PC-9 (cell line): Measurements from ENCODE around the gene KREMEN1. TPM values are rescaled to one million over a fixed set of nuclear protein-coding genes. Genes with fewer than 3 reads are reported as not detected.

ENCODE experiments used
- BruUV-seq: library from RNA; stranded (reverse); fragments of 400-500 nt; replicated peaks from 2 replicates; lab custom pipeline; 2021; lab: Mats Ljungman, UMichigan
- CTCF ChIA-PET: fragments of 300-600 bp; sonication (Branson Sonifier 250); formaldehyde crosslinking; loops from one replicate; lab custom pipeline; 2022; ENCODE audit warnings: antibody characterized with exemption; lab: Charles Lee
- POLR2A ChIA-PET: fragments of 300-600 bp; sonication (Branson Sonifier 250); formaldehyde crosslinking; loops from one replicate; lab custom pipeline; 2022; ENCODE audit warnings: antibody characterized with exemption; ENCODE audit not compliant: unreplicated experiment; lab: Charles Lee
- DNase-seq, 2 experiments: peaks; one replicate each; pipeline versions ENCODE4 v3.0.0 to v3.0.0-alpha.2; 2015 to 2022; ENCODE audit warnings: mixed read lengths in 1 of 2
- H2AFZ ChIP-seq: fragments of 200-600 bp; sonication (generic); 2 replicates; pipeline ENCODE4 v1.8.1; 2017; ENCODE audit warnings: antibody characterized with exemption
- H3F3A ChIP-seq: fragments of 200-600 bp; sonication (generic); 2 replicates; pipeline ENCODE4 v1.8.1; 2017; ENCODE audit warnings: antibody characterized with exemption, mild to moderate bottlenecking, low read depth; ENCODE audit not compliant: insufficient read depth
- H3K27ac ChIP-seq: fragments of 200-600 bp; sonication (generic); 2 replicates; pipeline ENCODE4 v1.6.1; 2016; ENCODE audit warnings: mixed run types
- H3K27me3 ChIP-seq: fragments of 200-600 bp; sonication (generic); 2 replicates; pipeline ENCODE4 v1.6.1; 2016; ENCODE audit warnings: low read depth, mixed run types; ENCODE audit not compliant: insufficient read depth
- H3K36me3 ChIP-seq: fragments of 200-600 bp; sonication (generic); 2 replicates; pipeline ENCODE4 v1.6.1; 2016; ENCODE audit warnings: low read depth, mixed run types
- H3K4me1 ChIP-seq: fragments of 200-600 bp; sonication (generic); replicated peaks from 2 replicates; pipeline ENCODE4 v1.6.1; 2016; ENCODE audit warnings: mixed run types; ENCODE audit not compliant: insufficient read depth
- H3K4me2 ChIP-seq: fragments of 200-600 bp; sonication (generic); 2 replicates; pipeline ENCODE4 v1.6.1; 2017; ENCODE audit warnings: mixed run types
- H3K4me3 ChIP-seq: fragments of 200-600 bp; sonication (generic); 2 replicates; pipeline ENCODE4 v1.6.1; 2016; ENCODE audit warnings: mixed run types
- H3K79me2 ChIP-seq: fragments of 200-600 bp; sonication (generic); 2 replicates; pipeline ENCODE4 v1.6.1; 2017; ENCODE audit warnings: low read depth, mixed run types
- H3K9me2 ChIP-seq: fragments of 200-600 bp; sonication (generic); 2 replicates; pipeline ENCODE4 v1.8.1; 2017; ENCODE audit warnings: mild to moderate bottlenecking; ENCODE audit not compliant: insufficient read depth
- H3K9me3 ChIP-seq: fragments of 200-600 bp; sonication (generic); 2 replicates; pipeline ENCODE4 v1.8.1; 2016; ENCODE audit warnings: low read depth; ENCODE audit not compliant: insufficient read depth
- H4K20me1 ChIP-seq: fragments of 200-600 bp; sonication (generic); 2 replicates; pipeline ENCODE4 v1.8.1; 2017; ENCODE audit not compliant: insufficient read depth
- EZH2 ChIP-seq: fragments of 200-600 bp; sonication (generic); IDR thresholded peaks from 2 replicates; pipeline ENCODE4 v1.8.0; 2017; ENCODE audit warnings: antibody characterized with exemption, low read depth
- intact Hi-C: fragments of 100-400 bp; cut with micrococcal nuclease; formaldehyde crosslinking; loops from one replicate; pipeline ENCODE4 v1.10.0; 2022; ENCODE audit not compliant: unreplicated experiment
- total RNA-seq: library from RNA; stranded (reverse); gene quantifications from 2 replicates; pipeline ENCODE4 v1.2.3, GENCODE V29; 2021
- TF ChIP-seq, protein P1 (sequence below): fragments of 200-600 bp; sonication (generic); conservative IDR thresholded peaks from 2 replicates; pipeline ENCODE4 v1.6.1; 2017; ENCODE audit warnings: mixed run types, antibody characterized with exemption, mild to moderate bottlenecking, moderate library complexity

KREMEN1 gene
- total RNA-seq, 1 experiment from 2014 or later = 6.1 TPM

- H3K36me3 ChIP-seq = no peaks in the 10 kb centered on the region
- DNase-seq = peak in 1 of 2 experiments; percentile 64
- H3K9me2 ChIP-seq = no peaks in the 10 kb centered on the region
- no peaks in the 10 kb centered on the region for H3F3A ChIP-seq
- 0 out of 2 replicates have a peak, but pooled peaks cover 4% of the 10 kb centered on the region for H3K4me1 ChIP-seq
- H3K27ac ChIP-seq = no peak overlapping the region
- BruUV-seq = no TSS peak
- H3K27me3 ChIP-seq = no peaks in the 10 kb centered on the region
- H3K9me3 ChIP-seq = no peaks in the 10 kb centered on the region
- no peak overlapping the region; the same call in 1 of the 2 replicates for H3K4me3 ChIP-seq
- no peak overlapping the region for H2AFZ ChIP-seq
- no peaks in the 10 kb centered on the region for H4K20me1 ChIP-seq
- peak overlapping the region; percentile 65 for H3K4me2 ChIP-seq
- intact Hi-C loops = loop anchor here (2.0 to 10.0 kb wide), 3 partner anchors 110 to 550 kb away; no protein-coding TSS in a partner anchor
- ChIA-PET CTCF (interaction anchor here (0.7 kb wide), 2 partner anchors 115 to 535 kb away, joined by 7 to 10 read pairs; no protein-coding TSS in a partner anchor), POLR2A (interaction anchor here (0.7 kb wide), 1 partner anchor 355 kb away, joined by 11 read pairs; no protein-coding TSS in a partner anchor)
- TF ChIP-seq, protein P1, sequence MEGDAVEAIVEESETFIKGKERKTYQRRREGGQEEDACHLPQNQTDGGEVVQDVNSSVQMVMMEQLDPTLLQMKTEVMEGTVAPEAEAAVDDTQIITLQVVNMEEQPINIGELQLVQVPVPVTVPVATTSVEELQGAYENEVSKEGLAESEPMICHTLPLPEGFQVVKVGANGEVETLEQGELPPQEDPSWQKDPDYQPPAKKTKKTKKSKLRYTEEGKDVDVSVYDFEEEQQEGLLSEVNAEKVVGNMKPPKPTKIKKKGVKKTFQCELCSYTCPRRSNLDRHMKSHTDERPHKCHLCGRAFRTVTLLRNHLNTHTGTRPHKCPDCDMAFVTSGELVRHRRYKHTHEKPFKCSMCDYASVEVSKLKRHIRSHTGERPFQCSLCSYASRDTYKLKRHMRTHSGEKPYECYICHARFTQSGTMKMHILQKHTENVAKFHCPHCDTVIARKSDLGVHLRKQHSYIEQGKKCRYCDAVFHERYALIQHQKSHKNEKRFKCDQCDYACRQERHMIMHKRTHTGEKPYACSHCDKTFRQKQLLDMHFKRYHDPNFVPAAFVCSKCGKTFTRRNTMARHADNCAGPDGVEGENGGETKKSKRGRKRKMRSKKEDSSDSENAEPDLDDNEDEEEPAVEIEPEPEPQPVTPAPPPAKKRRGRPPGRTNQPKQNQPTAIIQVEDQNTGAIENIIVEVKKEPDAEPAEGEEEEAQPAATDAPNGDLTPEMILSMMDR = peak; percentile 91
- no peak for TF ChIP-seq EZH2
- no peaks in the 10 kb centered on the region for H3K79me2 ChIP-seq
Measured at GRCh38 chr22:29154364-29155048, 81.7 kb downstream of the KREMEN1 start.

DNA sequence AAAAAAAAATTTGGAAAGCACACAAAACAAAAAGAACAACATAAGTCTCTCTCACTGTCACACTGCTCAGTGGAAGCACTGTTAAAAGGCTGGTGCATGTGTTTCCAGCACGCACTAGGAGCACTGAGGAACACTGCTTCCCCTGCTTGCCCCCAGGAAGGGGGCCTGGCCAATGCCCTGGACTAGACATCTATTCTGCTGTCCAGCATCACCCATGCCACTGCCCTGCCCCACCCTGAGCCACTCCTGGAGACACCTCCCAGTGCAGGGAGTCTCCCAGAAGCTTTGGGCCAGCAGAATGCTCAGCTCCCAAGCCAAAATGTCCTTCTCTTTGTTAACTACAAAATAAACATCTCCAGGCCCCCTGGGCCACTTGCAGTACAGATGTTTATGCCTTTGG is 83.1 kb downstream of the KREMEN1 start:
- intact Hi-C loops = loop anchor here (2.0 to 10.0 kb wide), 3 partner anchors 111 to 551 kb away; no protein-coding TSS in a partner anchor

GRCh38 chr22:29156507-29156906 is 83.7 kb downstream of the KREMEN1 start:
- Histone ChIP-seq H3F3A (no peaks in the 10 kb centered on the region), H4K20me1 (no peaks in the 10 kb centered on the region), H3K36me3 (no peaks in the 10 kb centered on the region), H3K9me2 (no peaks in the 10 kb centered on the region), H3K79me2 (no peaks in the 10 kb centered on the region), H3K4me1 (0 out of 2 replicates have a peak, but pooled peaks cover 4% of the 10 kb centered on the region), H3K9me3 (no peaks in the 10 kb centered on the region), H3K27ac (no peak overlapping the region), H2AFZ (no peak overlapping the region), H3K4me2 (no peak overlapping the region), H3K27me3 (no peaks in the 10 kb centered on the region), H3K4me3 (no peak overlapping the region)
- no peak for DNase-seq
- no TSS peak for BruUV-seq
- intact Hi-C loops = loop anchor here (10.0 kb wide), 2 partner anchors 112 to 552 kb away; no protein-coding TSS in a partner anchor
- ChIA-PET POLR2A (no interaction called here), CTCF (no interaction called here)
- TF ChIP-seq, protein P1 = no peak
- no peak for TF ChIP-seq EZH2

More for the DNA sequence above, 83.1 kb downstream of the KREMEN1 start:
- Histone ChIP-seq H3K27ac (no peak overlapping the region), H3K27me3 (no peaks in the 10 kb centered on the region), H3K9me2 (no peaks in the 10 kb centered on the region), H3K4me3 (no peak overlapping the region), H3F3A (no peaks in the 10 kb centered on the region), H3K4me1 (0 out of 2 replicates have a peak, but pooled peaks cover 4% of the 10 kb centered on the region), H3K4me2 (no peak overlapping the region), H2AFZ (no peak overlapping the region), H3K36me3 (no peaks in the 10 kb centered on the region), H3K9me3 (no peaks in the 10 kb centered on the region), H3K79me2 (no peaks in the 10 kb centered on the region), H4K20me1 (no peaks in the 10 kb centered on the region)
- POLR2A ChIA-PET = no interaction called here
- no TSS peak for BruUV-seq
- CTCF ChIA-PET = no interaction called here
- DNase-seq = no peak
- TF ChIP-seq, protein P1 = no peak
- TF ChIP-seq EZH2 = no peak
